ENCODE data around the gene CEP41. TPM values are rescaled to one million over a fixed set of nuclear protein-coding genes. Genes with fewer than 3 reads are reported as not detected.

Gene CEP41
- total RNA-seq, 1 experiment from 2014 or later = 13.1 TPM

- H3K9me3 ChIP-seq = no peaks in the 10 kb centered on the region; the same call in 1 of the 2 replicates
- DNase-seq = peak; percentile 91
- no peaks in the 10 kb centered on the region for H3K27me3 ChIP-seq
- no peak overlapping the region for H3K4me3 ChIP-seq
- no peaks in the 10 kb centered on the region for H3K36me3 ChIP-seq
These were observed 84.5 kb downstream of the CEP41 start for GRCh38 chr7:130356121-130356875.

GRCh38 chr7:130353196-130353595 lies 87.6 kb downstream of the CEP41 start:
- H3K4me3 ChIP-seq = no peak overlapping the region
- DNase-seq = no peak
- no peaks in the 10 kb centered on the region for H3K9me3 ChIP-seq
- H3K36me3 ChIP-seq = no peaks in the 10 kb centered on the region
- H3K27me3 ChIP-seq = no peaks in the 10 kb centered on the region

- H3K36me3 ChIP-seq = no peaks in the 10 kb centered on the region
- no peak overlapping the region for H3K4me3 ChIP-seq
- H3K9me3 ChIP-seq = no peaks in the 10 kb centered on the region
- no peaks in the 10 kb centered on the region for H3K27me3 ChIP-seq
- DNase-seq = no peak
These were observed 88.4 kb downstream of the CEP41 start for GRCh38 chr7:130352194-130353074.

DNA sequence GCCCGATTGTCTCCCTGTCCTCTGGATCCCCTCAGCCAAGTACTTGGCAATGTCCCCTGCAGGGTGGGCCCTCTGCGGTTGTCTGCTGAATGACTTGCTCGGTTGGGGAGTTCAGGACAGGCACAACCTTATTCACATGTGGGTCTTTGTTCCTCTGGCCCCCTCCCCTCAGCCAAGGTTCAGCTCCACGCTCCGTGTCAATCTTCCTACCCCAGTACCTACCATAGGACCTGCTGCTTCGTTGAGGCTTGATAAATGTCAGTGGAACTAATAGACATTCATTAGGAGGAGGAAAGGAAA lies 89.1 kb downstream of the CEP41 start:
- Histone ChIP-seq H3K36me3 (no peaks in the 10 kb centered on the region), H3K27me3 (no peaks in the 10 kb centered on the region), H3K9me3 (no peaks in the 10 kb centered on the region), H3K4me3 (no peak overlapping the region)
- DNase-seq = no peak

DNA sequence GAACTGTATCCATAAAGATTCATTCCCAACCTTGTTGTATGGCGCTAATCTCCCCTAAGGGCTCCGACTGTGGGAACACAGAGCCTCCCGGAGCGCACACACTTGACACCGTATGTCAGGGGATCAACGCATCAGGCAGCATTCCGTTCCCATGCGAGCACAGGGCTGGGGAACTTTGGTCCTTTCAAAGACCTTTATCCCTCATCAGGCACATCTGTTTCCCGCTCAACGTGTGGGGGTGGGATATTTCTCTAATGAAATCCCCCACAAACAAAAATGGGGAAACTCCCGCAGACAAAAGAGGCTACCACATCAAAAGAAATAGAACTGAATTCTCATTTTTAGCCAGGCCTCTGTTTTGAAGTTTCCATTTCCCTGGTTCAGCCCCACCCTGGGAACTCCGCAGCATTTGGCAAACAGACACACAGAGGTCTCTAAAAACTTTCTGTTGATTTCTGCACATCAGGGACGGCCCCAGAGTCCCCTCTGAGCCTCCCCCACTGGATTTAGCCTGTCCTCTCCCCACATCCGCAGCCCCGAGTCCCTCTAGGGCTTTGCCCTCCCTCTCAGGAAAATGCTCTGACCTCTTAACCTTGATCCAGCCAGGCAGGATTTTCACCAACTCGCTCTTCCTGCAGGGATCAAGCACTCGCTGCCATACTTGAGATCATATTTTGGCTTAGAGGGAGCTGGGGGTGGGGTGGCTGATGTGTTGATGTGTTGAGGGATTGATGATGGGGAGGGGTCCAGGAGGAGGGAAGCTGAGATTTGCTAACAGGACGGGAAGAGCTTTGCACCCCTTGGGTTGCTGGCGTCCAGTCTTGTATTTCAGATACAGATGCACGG lies 89.6 kb downstream of the CEP41 start:
- H3K9me3 ChIP-seq = no peaks in the 10 kb centered on the region
- H3K27me3 ChIP-seq = no peaks in the 10 kb centered on the region
- H3K4me3 ChIP-seq = no peak overlapping the region
- no peak for DNase-seq
- H3K36me3 ChIP-seq = no peaks in the 10 kb centered on the region

DNA sequence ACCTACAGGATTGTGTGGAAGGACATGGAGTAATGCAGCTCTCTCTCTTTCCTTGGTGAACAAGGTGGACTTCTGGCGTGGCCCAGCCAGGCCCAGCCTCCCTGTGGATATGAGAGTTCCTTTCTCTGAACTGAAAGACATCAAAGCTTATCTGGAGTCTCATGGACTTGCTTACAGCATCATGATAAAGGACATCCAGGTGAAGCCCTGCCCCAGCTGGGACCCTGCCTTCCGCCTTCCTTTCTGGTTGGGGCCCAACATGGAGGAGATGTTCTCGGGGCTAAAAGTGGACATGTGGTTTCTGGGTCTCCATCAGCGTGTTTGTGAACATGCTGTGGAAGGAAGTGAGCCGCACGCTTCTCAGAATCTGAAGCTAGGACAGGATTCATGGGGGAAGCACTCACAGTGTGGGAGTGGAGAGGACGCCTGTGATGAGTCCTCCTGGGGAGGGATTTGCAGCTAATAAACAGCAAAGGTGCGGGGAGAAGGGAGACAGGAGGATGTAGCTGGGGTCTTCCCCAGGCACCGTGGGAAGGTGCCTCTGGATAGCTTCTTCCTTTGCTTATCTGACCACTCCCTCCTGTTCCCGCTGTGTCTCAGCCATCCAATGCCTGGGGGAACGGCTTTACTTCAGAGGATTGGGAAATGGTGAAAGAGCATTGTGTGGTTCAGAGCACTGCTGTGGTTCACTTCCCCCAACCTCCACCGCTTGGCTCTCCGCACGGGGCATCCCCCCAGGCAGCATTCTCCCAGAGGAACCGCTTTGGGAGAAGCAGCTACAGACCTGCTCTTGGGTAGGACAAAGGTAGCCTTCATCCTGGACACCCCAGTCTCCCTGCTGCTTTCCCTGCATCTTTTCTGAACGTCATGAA lies 90.7 kb downstream of the CEP41 start:
- no peaks in the 10 kb centered on the region for H3K36me3 ChIP-seq
- H3K4me3 ChIP-seq = no peak overlapping the region
- no peak for DNase-seq
- H3K9me3 ChIP-seq = no peaks in the 10 kb centered on the region
- no peaks in the 10 kb centered on the region for H3K27me3 ChIP-seq

GRCh38 chr7:130346941-130347340 lies 93.9 kb downstream of the CEP41 start:
- no peak for DNase-seq
- Histone ChIP-seq H3K9me3 (no peaks in the 10 kb centered on the region), H3K36me3 (no peaks in the 10 kb centered on the region), H3K4me3 (no peak overlapping the region), H3K27me3 (no peaks in the 10 kb centered on the region)

DNA sequence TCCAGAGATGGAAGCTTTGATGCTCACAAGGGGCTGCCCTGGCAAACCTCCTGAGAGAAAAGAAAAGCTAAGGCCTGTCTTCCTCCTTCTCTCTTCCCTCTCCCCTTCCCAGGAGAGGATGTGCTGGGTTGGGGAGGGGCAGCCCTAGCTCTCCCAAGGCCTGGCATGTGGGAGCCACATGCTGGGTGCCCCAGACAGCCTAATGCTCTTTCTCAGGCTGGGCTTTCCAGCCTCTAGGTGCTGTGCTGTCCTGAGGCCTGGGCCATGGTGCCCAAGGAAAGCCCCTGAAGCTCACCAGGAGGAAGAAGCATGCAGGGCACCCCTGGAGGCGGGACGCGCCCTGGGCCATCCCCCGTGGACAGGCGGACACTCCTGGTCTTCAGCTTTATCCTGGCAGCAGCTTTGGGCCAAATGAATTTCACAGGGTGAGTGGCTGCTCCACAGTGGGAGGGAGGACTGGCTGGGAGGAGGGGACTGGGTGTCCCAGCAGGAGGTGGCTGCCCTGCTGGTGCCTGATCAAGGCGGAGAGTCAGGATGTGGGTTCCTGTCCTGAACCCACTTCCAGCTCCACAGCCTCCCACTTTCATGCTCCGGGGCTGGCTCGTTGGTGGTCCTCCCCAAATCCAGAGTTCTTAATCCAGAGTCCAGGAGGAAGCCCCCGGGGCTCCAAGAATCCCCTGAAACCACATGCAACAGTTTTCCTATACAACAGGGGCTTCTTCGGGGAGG lies 94.5 kb downstream of the CEP41 start:
- Histone ChIP-seq H3K27me3 (no peaks in the 10 kb centered on the region), H3K4me3 (no peak overlapping the region), H3K9me3 (no peaks in the 10 kb centered on the region), H3K36me3 (no peaks in the 10 kb centered on the region)
- no peak for DNase-seq

DNA sequence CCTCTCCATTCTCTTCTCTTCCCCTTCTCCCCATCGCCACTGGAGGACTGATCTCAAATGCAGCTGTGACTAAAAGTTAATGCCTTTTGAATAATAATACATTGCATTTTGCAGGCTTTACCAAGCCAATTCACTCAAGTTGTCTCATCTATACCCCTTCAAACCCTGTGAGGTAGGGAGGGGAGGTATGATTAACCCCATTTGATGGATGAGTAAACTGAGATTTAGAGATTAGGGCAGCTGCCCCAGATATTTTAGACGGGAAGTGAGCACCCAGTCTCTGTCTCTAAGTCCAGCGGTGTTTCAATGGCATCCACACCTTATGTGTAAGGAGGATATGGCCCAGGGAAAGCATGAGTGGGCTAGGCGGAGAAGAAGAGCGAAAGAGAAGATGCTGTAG lies 95.1 kb downstream of the CEP41 start:
- no peaks in the 10 kb centered on the region for H3K36me3 ChIP-seq
- no peak overlapping the region for H3K4me3 ChIP-seq
- H3K9me3 ChIP-seq = no peaks in the 10 kb centered on the region
- H3K27me3 ChIP-seq = no peaks in the 10 kb centered on the region
- DNase-seq = no peak

DNA sequence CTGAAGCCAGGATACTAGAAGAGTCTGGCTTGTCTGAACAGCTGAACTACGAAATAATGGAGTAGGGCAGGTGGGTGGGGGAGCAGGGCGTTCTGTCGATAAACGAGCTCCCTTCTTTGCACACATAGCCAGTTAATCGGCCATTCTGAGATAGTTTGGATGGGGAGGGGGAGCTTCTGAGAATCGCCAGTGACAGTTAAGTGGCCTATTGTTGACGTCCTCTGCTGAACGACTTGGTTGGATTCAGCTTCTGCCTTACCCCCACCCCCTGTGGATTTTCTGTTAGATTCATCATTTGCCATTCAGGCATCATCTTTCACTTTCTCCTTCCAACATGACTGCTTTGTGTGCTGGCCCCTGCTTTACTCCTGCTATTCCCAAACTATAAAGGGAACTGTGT lies 95.7 kb downstream of the CEP41 start:
- no peaks in the 10 kb centered on the region for H3K9me3 ChIP-seq
- DNase-seq = no peak
- H3K36me3 ChIP-seq = no peaks in the 10 kb centered on the region
- no peak overlapping the region for H3K4me3 ChIP-seq
- H3K27me3 ChIP-seq = no peaks in the 10 kb centered on the region

DNA sequence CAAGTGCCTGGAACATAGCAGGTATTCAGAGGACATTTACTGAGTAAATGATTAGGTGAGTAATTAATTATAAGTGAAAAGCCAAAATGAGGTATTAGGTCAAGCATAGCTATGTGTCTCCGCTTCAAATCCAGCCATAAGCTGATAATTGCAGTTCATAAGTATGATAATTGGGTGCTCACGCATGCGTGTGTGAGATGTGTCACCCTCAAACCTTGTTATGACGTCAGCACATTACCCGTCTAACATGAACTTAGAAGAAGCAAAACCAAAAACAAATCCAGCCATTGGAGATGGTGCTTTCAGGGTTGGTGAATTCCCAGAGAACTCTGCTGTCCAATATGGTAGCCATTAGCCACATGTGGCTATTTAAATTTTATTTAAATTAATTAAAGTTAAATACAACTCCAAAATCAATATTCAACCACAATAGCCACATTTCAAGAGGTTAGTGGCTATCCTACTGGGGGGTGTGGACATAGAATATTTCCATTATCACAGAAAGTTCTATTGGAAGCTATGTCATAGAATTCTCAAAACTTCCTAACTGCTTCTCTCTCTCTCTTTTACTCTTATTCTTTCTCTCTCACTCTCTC lies 96.4 kb downstream of the CEP41 start, which contains the start of gene CPA5:
Gene CPA5 (plus strand): TSS at position 546 of the 596 bp plus-strand sequence. CDS start 1,670 bp downstream, outside the sequence.
- H3K36me3 ChIP-seq = no peaks in the 10 kb centered on the region
- H3K9me3 ChIP-seq = no peaks in the 10 kb centered on the region
- no peak within 1 kb of the TSS for H3K4me3 ChIP-seq
- no peak for DNase-seq
- H3K27me3 ChIP-seq = no peaks in the 10 kb centered on the region

Other genes starting within 250 kb of the CEP41 start
- gene TMEM209, start 235.6 kb downstream of the CEP41 start, total RNA-seq (2014; rRNA removed; shearing (Covaris generic); ENCODE audit: low replicate concordance) = 5.1 and 6.6 TPM in 2 replicates
- not detected in 2 replicates for gene SSMEM1, start 233.2 kb downstream of the CEP41 start, total RNA-seq (2014; rRNA removed; shearing (Covaris generic); ENCODE audit: low replicate concordance)
- 1.0 and 1.6 TPM in 2 replicates for gene CPA2, start 174.2 kb downstream of the CEP41 start, total RNA-seq (2014; rRNA removed; shearing (Covaris generic); ENCODE audit: low replicate concordance)
- gene CPA4, start 147.9 kb downstream of the CEP41 start, total RNA-seq (2014; rRNA removed; shearing (Covaris generic); ENCODE audit: low replicate concordance) = 238 and 337 TPM in 2 replicates
- gene CPA5, start 96.2 kb downstream of the CEP41 start, total RNA-seq (2014; rRNA removed; shearing (Covaris generic); ENCODE audit: low replicate concordance) = 0.13 TPM in 1 of 2 replicates, not detected in the other
- gene CPA1, start 60.5 kb downstream of the CEP41 start, total RNA-seq (2014; rRNA removed; shearing (Covaris generic); ENCODE audit: low replicate concordance) = not detected in 2 replicates
- not detected in 2 replicates for gene MEST, start 51.1 kb upstream of the CEP41 start, total RNA-seq (2014; rRNA removed; shearing (Covaris generic); ENCODE audit: low replicate concordance)
- gene COPG2, start 227.7 kb upstream of the CEP41 start, total RNA-seq (2014; rRNA removed; shearing (Covaris generic); ENCODE audit: low replicate concordance) = 32.0 and 40.1 TPM in 2 replicates
- gene TSGA13, start 245.5 kb upstream of the CEP41 start, total RNA-seq (2014; rRNA removed; shearing (Covaris generic); ENCODE audit: low replicate concordance) = not detected in 2 replicates

Data from MG63 (cell line).